NB4 (cell line): ENCODE measurements around the gene FBXO21.

Experiments used
- CTCF ChIP-seq: IDR thresholded peaks from one replicate; pipeline ENCODE4 v1.5.1; 2012; ENCODE audit warnings: low read depth, low read length
- POLR2A ChIP-seq: IDR thresholded peaks from 2 replicates; pipeline ENCODE4 v1.6.1; 2011; ENCODE audit warnings: mild to moderate bottlenecking; ENCODE audit not compliant: insufficient read length; ENCODE audit errors: extremely low read depth

- TF ChIP-seq POLR2A (no peak), CTCF (no peak)
Measured at GRCh38 chr12:117101953-117102799, 88.1 kb downstream of the FBXO21 start.
